HG03342 (cell line): ENCODE results near the gene KCNQ1.

Experiments
- ATAC-seq: cut with Tn5 transposase; IDR thresholded peaks from one replicate; pipeline ENCODE4 v1.9.1; 2021; ENCODE audit warnings: mild to moderate bottlenecking, moderate library complexity; ENCODE audit not compliant: unreplicated experiment

KCNQ1 gene, protein sequence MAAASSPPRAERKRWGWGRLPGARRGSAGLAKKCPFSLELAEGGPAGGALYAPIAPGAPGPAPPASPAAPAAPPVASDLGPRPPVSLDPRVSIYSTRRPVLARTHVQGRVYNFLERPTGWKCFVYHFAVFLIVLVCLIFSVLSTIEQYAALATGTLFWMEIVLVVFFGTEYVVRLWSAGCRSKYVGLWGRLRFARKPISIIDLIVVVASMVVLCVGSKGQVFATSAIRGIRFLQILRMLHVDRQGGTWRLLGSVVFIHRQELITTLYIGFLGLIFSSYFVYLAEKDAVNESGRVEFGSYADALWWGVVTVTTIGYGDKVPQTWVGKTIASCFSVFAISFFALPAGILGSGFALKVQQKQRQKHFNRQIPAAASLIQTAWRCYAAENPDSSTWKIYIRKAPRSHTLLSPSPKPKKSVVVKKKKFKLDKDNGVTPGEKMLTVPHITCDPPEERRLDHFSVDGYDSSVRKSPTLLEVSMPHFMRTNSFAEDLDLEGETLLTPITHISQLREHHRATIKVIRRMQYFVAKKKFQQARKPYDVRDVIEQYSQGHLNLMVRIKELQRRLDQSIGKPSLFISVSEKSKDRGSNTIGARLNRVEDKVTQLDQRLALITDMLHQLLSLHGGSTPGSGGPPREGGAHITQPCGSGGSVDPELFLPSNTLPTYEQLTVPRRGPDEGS

DNA sequence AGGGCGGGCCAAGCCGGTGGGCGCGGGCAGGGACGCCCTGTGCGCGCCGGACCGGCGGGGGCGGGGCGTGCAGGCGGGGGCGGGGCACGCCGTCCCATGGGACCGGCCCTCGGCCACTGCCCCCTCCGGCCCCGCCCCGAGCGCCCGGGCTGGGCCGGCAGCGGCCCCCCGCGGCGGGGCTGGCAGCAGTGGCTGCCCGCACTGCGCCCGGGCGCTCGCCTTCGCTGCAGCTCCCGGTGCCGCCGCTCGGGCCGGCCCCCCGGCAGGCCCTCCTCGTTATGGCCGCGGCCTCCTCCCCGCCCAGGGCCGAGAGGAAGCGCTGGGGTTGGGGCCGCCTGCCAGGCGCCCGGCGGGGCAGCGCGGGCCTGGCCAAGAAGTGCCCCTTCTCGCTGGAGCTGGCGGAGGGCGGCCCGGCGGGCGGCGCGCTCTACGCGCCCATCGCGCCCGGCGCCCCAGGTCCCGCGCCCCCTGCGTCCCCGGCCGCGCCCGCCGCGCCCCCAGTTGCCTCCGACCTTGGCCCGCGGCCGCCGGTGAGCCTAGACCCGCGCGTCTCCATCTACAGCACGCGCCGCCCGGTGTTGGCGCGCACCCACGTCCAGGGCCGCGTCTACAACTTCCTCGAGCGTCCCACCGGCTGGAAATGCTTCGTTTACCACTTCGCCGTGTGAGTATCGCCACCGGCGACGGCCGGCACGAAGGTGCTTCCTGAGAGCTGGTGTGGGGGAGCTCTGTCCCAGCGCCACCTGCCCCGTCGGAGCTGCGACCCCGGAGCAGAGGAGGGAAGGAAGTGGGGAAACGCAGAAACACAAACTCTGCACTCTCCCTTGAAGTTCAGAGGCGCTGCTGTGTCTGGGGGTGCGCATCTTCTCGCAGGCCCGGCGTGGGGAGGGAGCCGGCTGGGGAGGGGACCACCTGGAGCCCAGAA lies at the start of gene KCNQ1:
Gene KCNQ1, plus strand, starts transcription at position 188 of the 925 bp plus-strand sequence. Its CDS starts 91 bp downstream, at position 279.
- ATAC-seq: no peak

DNA sequence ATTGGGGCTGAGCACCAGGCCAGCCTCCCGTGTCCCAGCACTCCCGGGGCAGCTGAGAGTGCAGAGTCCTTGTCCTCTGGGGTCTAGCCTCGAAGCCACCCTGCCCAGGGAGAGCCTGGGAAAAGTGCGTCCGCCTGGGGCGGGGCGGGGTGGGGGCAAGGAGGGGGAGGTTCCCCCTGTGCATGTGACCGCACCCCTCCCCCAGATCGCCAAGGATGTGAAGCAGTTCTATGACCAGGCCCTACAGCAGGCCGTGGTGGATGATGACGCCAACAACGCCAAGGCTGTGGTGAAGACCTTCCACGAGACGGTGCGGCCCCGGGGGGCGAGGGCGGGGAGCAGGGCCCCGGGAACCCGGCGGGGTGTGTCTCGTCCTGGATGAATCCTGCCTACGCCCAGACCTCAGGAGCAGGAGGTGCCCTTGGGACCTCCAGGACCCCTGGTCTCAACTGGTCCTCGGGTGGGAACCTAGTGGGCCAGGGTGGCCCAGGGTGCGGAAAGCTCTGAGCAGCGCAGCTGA lies 49.5 kb upstream of the KCNQ1 start:
- ATAC-seq: no peak

DNA sequence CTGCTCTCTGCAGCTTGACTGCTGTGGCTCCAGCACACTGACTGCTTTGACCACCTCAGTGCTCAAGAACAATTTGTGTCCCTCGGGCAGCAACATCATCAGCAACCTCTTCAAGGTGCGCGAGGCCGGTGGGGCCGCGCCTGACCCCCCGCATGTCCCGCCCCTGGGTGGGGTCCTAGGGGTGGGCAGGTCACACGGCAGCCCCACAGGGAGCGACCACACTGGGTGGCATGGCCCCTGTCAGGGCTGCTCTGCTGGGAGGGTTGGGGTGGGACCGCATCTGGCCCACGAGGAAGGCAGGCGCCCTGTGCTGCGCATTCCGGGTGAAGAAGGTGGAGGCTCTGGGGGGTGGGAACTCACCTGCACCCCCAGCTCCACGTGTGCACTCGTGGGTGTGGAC lies 49.0 kb upstream of the KCNQ1 start:
- no peak for ATAC-seq

DNA sequence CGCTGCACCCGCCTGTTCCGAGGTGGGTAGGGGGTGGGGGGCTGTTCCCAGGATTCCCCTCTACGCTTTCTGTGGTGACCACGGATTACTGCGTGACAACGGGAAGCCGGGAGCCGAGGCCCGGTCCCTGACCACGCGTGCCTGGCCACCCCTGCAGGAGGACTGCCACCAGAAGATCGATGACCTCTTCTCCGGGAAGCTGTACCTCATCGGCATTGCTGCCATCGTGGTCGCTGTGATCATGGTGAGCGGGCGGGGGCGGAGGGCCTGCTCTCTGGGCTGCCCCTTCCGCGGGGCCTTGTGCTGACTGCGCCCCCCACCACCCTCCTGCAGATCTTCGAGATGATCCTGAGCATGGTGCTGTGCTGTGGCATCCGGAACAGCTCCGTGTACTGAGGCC lies 48.3 kb upstream of the KCNQ1 start:
- no peak for ATAC-seq

DNA sequence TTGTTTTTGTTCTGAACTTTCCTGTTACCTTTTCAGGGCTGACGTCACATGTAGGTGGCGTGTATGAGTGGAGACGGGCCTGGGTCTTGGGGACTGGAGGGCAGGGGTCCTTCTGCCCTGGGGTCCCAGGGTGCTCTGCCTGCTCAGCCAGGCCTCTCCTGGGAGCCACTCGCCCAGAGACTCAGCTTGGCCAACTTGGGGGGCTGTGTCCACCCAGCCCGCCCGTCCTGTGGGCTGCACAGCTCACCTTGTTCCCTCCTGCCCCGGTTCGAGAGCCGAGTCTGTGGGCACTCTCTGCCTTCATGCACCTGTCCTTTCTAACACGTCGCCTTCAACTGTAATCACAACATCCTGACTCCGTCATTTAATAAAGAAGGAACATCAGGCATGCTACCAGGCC lies 47.8 kb upstream of the KCNQ1 start:
- ATAC-seq: no peak

DNA sequence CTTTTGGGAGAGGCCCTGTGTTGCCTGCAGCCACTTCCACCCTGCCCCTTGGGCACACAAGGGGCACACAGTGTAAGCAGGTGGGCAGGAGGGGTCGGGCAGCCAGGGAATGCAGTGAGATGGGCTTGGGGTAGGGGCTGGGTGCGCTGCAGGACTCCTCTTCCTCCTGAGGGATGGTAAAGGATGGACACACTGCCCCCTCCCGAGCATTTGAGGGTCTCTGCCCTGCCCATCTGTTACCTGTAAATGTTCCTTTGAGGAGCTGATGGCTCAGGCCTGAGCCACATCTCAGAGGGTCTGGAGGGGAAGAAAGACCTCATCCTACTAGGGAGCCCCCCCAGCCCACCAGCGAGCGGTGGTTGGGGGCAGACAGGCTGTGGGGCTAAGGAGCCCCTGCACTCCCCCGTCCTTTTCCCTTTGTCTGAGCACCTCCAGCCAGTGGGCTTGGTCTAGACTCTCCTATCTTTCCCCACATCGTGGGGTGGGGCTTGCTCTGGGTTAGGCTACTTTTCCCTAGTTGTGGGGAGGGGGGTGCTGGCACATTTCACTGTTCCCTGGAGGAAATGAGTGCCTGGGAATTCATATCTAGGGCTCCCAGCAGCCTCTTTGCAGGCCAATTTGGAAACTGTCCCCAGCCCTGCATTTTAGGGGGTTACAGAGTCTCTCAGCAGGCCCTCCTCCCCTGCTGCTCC lies 46.0 kb upstream of the KCNQ1 start:
- ATAC-seq: no peak

DNA sequence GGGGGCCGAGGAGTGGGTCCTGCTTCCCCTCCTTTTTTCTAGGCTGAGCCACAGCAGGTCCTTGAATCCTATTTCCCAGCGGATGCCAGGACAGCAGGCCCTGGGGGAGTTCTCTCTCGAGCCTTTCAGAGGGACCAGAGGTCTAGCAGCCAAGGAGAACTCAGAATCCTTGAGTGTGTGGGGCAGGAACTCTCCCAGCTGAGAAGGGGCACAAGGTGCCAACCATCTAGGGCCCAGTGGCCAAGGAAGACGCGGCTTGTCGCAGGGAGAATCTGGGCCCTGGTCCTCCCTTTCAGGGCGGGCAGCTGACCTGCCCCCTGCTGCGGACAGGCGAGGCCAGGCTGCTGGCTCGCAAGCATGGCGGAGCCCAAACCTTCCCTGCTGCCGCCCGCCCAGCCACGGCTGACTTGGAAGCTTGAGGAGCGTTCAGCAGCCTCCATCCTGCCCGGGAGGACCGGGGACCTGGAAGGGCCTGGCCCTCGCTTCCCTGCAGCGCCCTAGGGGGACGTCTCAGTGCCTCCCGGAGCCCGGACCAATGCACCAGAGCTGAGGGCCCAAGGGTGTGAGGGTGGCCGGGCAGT lies 45.2 kb upstream of the KCNQ1 start:
- peak; percentile 3 for ATAC-seq

DNA sequence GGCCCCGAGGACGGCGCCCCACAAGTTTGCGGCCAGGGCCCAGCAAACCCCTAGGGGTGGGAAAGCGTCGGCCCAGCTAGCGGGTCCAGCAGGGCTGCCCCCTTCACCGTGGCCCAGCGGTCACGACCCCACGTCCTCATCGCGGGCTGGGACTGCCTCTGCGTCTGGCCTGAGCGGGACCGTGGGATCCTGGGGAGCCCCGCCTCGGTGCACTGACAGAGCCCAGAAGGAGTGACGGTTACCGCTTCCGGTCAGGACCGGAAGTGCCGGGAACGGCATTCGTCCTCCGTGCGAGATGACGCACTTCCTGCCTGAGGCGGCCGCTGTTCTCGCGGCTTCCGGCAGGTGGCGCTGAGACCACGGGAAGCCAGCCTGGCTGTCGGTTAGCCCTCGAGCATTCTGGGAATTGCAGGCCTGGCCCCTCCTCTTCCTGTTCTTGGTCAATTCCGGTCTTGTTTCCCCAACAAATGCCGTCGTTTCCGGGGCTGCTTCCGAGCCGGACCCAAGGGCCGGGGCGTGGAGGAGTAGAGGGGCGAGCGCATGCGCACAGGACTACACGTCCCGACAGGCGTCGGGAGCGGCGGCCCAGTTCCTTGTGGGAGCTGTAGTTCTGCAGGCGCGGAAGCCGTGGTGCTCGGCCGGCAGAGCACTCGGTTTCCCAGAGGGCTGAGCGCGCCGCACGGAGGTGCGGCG lies 44.6 kb upstream of the KCNQ1 start, which contains the start of gene TSSC4:
Gene TSSC4, plus strand, starts transcription at position 682 of the 693 bp plus-strand sequence. CDS start 1,884 bp downstream, outside the sequence.
- ATAC-seq: peak; percentile 82

DNA sequence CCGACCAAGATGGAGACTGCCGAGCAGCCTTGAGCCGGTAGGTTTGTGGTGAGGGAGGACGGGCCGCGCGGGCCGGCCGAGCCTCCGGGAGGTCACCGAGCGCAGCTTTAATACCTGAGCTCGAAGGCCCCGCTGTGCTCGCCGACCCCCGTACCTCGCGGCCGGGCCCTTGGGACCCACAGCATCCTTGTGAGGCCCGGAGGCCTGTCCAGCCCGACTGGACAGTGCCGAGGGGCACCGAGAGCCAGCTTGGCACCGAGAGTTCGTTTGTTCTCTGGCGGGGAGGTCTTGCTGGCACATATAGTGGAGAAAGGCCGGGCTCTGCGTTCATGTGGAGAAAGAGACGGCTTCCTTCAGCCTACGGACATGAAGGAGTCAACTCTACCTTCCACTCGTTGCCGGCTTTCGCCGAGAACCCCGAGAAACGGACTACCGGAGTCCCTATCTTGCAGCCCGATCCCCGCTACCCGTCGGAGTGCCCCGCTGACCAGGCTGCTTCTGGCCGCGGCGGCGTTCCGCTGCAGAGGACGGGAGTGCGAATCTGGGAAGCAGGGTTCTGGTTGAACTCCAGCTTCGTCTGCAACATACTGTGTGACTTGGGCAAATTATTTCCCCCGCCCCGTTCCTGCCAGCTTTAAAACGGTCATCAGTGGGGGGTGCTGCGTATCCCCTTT lies 43.9 kb upstream of the KCNQ1 start:
- no peak for ATAC-seq

DNA sequence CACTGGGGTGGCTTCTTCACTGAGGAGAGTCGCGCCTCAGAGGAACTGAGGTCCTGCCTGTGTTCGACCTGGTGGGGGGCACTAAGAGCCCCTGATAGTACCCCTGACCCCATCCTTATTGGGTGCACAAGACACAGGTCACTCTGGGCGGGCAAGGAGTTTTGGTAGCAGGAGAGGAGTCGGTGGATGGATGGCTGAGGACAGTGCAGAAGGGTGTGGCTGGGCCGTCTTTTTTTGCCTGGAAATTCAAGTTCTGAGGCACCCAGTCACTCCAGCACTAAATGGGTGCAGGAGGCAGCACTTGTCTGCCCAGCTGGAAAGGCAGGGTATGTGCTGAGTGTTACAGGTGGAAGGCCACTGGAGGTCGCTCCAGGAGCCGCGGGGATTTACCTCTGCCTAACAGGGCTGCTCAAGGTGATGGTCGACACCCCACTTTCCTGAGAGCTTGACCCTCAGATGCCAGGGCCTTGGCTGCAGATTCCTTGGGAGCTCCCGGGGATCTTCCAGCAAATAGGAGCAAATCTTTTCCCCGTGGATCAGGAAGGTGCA lies 43.3 kb upstream of the KCNQ1 start:
- ATAC-seq: no peak

DNA sequence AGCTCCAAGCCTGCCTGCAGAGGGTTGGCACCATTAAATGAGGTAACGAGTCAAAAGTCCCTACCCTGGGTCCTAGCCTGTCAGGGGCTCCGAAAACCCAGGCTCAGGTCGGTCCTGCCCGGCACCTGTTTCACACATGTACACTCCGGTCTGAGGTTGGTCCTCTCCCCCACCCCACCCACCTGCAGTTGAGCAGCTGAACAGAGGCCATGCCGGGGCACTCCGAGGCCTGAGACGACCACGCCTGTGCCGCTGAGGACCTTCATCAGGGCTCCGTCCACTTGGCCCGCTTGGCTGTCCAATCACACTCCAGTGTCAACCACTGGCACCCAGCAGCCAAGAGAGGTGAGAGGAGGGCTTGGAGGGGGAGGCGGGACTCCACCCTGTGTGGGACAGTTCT lies 42.7 kb upstream of the KCNQ1 start:
- ATAC-seq: no peak

DNA sequence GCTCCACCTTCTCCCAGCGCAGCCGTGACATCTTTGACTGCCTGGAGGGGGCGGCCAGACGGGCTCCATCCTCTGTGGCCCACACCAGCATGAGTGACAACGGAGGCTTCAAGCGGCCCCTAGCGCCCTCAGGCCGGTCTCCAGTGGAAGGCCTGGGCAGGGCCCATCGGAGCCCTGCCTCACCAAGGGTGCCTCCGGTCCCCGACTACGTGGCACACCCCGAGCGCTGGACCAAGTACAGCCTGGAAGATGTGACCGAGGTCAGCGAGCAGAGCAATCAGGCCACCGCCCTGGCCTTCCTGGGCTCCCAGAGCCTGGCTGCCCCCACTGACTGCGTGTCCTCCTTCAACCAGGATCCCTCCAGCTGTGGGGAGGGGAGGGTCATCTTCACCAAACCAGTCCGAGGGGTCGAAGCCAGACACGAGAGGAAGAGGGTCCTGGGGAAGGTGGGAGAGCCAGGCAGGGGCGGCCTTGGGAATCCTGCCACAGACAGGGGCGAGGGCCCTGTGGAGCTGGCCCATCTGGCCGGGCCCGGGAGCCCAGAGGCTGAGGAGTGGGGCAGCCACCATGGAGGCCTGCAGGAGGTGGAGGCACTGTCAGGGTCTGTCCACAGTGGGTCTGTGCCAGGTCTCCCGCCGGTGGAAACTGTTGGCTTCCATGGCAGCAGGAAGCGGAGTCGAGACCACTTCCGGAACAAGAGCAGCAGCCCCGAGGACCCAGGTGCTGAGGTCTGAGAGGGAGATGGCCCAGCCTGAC lies 41.7 kb upstream of the KCNQ1 start:
- ATAC-seq: no peak

DNA sequence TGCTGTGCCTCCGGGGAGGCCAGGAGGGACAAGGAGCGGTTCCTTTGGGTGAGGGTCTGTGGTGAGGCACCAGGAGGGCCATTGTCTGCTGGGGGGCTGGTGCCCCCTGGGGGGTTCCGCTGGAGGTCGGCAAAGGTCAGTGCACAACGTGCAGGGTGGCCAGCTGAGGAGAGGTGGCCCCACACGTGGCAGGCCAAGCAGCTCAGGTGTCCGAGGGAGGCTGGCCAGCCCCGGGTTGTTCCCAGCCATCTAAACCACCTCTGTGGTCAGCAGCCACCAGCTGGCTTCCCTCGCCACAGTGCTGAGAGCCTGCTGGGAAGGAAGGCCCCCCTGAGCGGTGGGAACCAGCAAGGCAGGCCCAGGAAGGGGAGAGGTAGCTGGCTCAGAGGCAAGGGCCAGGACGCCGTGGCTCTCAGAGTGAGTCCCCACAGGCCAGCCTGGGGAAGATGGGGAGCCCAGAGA lies 40.0 kb upstream of the KCNQ1 start:
- ATAC-seq: no peak

DNA sequence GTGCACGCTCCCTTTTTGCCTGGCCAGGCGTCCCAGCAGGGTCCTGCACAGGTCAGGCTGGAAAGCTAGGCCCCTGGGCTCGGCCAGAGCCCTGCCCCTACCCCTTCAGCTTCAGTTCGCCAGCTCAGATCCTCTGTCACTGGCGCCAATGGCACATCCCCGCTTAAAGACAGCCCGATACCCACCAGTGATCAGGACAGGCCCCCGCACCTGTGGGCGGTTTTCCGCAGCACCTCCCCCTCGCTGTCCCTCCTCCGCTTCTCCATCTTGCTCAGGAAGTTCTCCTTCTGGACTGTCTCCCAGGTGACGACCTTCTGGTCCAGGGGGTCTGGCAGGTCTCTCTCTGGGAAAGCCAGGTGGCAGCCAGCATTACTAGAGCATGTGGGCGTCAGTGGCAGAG lies 38.4 kb upstream of the KCNQ1 start:
- ATAC-seq: no peak

DNA sequence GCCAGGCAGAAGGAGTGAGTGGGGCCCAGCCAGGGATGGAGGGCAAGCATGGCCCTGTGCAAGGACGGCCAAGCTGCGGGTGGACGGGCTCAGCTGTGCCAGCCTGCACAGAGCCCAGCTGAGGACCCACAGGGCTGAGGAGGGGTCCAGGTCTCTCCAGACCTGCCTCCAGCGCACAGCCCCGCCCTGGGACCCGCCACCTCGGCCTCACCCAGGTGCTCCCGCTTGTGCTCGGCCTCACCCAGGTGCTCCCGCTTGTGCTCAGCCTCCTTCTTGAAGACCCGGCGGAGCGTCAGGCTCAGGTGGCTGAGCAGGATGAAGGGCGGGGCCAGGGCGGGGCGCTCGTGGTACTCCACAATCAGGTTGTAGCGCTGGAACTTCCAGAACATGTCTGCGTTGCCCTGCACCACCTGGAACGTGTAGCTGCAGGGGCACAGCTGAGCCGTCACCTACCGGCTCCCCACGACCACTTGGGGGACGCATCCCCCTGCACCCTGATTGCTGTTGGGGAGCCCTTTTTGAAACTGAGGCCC lies 37.9 kb upstream of the KCNQ1 start:
- no peak for ATAC-seq

DNA sequence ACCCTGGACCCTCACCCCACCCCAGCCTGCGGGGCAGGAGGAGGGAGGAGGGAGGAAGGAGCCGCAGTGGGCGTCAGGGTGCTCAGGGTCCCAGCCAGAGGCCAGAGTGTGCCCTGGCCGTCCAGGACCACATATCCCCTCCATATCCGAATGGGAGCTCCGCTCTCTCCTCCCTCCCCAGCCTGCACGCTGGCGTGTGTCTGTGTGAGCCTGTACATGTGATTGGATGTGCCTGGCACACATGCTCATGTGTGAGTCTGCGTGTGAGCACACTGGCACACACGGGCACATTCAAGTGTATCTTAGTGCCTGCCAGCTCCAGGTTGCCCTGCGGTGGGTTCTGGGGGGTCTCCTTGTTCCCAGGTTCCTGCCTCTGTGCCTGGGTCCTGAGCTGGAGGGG lies 36.1 kb upstream of the KCNQ1 start:
- ATAC-seq: no peak

DNA sequence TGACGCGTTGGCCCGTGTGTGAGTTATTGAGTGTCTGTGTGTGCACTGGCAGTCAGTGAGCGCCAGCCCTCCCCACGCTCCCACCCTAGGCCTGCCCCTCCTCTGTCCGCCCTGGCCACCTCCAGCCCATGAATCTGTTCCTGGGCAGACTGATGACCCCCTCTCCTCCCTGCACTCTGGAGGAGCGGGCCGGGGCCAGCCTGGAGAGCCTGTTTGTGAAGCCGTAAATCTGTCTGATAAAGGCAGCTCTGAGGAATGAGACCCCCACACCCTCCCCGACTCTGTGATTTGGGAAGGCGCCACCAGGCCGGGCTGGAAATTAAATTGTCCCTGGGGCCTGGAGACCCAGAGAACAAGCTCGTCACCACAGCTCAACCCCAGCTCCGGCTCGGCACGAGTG lies 35.7 kb upstream of the KCNQ1 start:
- no peak for ATAC-seq
